ENCODE results near the gene PDLIM5. TPM values are rescaled to one million over a fixed set of nuclear protein-coding genes. Genes with fewer than 3 reads are reported as not detected.

The PDLIM5 gene
- total and polyA plus RNA-seq, 2 of the 8 experiments (the other 6 are each of a cell fraction or from before 2014, with no cell fraction given), result 37.3 to 62.1 TPM

DNA sequence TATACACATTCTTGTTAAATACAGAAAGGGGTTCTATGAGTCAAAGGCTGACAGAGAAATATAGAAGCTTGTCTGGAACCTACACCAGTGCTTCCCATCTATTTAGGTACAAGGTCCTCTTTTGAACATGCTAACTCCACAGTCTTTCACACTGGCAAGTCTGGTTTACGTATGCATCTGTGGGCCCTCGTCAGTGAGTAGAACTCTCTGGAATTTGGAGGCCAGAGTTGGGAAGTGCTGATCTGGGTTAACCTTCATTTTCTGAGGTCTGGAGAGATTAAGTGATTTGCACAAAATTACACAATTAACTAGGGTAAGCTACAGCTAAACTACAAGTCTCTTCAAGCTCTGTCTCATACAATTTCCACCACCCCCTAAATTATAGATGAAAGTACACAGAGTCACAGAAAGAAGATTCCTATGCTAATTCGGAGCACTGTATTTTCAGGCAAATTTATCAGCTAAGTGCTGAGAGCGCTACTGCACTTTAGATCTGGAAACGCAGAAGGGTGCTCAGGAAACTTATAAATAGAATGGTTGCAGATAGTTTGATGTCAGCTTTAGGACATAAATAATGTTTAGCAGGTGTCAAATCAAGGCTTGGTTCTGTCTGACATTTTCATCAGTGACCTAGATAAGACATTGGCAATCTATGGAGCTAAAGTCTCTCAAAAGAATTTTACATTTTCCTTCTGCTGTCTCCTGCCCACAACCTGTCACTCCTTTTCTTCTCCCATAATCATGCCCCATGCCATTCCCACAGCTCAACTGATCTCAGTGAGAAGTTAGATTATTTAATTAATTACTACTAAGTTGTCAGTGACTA lies 43.0 kb upstream of the PDLIM5 start (continued):
- TF ChIP-seq JUN (IDR thresholded peaks at IDR 0.05; ENCODE audit: low read depth, low read length), result no peak
- no peak for TF ChIP-seq BRCA1 (IDR thresholded peaks at IDR 0.05; ENCODE audit: low read depth, low read length)
- TF ChIP-seq, protein P1, sequence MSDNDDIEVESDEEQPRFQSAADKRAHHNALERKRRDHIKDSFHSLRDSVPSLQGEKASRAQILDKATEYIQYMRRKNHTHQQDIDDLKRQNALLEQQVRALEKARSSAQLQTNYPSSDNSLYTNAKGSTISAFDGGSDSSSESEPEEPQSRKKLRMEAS (IDR thresholded peaks at IDR 0.05), result no peak
- TF ChIP-seq, protein P2, sequence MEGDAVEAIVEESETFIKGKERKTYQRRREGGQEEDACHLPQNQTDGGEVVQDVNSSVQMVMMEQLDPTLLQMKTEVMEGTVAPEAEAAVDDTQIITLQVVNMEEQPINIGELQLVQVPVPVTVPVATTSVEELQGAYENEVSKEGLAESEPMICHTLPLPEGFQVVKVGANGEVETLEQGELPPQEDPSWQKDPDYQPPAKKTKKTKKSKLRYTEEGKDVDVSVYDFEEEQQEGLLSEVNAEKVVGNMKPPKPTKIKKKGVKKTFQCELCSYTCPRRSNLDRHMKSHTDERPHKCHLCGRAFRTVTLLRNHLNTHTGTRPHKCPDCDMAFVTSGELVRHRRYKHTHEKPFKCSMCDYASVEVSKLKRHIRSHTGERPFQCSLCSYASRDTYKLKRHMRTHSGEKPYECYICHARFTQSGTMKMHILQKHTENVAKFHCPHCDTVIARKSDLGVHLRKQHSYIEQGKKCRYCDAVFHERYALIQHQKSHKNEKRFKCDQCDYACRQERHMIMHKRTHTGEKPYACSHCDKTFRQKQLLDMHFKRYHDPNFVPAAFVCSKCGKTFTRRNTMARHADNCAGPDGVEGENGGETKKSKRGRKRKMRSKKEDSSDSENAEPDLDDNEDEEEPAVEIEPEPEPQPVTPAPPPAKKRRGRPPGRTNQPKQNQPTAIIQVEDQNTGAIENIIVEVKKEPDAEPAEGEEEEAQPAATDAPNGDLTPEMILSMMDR (IDR thresholded peaks at IDR 0.05; ENCODE audit: control extremely low read depth in 1 of 3, insufficient read depth in 1 of 3, low read depth in 1 of 3, low read length in 3 of 3), result no peak
- TF ChIP-seq, protein P3, sequence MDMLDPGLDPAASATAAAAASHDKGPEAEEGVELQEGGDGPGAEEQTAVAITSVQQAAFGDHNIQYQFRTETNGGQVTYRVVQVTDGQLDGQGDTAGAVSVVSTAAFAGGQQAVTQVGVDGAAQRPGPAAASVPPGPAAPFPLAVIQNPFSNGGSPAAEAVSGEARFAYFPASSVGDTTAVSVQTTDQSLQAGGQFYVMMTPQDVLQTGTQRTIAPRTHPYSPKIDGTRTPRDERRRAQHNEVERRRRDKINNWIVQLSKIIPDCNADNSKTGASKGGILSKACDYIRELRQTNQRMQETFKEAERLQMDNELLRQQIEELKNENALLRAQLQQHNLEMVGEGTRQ (IDR thresholded peaks at IDR 0.05; ENCODE audit: low read length), result no peak
- no peak for TF ChIP-seq RFX5 (IDR thresholded peaks at IDR 0.05; ENCODE audit: borderline replicate concordance, low read depth, low read length)
- no peak for TF ChIP-seq FOSL1 (IDR thresholded peaks at IDR 0.05; ENCODE audit: insufficient read depth, low read depth, low read length)

All from H1 (cell line).